MCF 10A (cell line): ENCODE data around the gene DHRS1. TPM values are rescaled to one million over a fixed set of nuclear protein-coding genes. Genes with fewer than 3 reads are reported as not detected.

Experiments used
- BruUV-seq: library from RNA; stranded (reverse); fragments of 400-500 nt; replicated peaks from 2 replicates; lab custom pipeline; 2021; lab: Mats Ljungman, UMichigan
- CTCF ChIA-PET: fragments of 300-600 bp; sonication (Branson Sonifier 250); formaldehyde crosslinking; extraction: SDS; loops from one replicate; lab custom pipeline; 2021; ENCODE audit warnings: antibody characterized with exemption, inconsistent platforms; lab: Yijun Ruan, JAX
- POLR2A ChIA-PET: fragments of 300-600, 350-650 bp; sonication (Branson Sonifier 250); formaldehyde crosslinking; extraction: SDS; loops from one replicate; lab custom pipeline; 2020; ENCODE audit warnings: antibody characterized with exemption, inconsistent platforms; lab: Yijun Ruan, JAX
- DNase-seq: peaks from one replicate; pipeline ENCODE4 v3.0.0-alpha.2; 2018; ENCODE audit not compliant: unreplicated experiment
- H3K27ac Mint-ChIP-seq: one replicate; pipeline ENCODE4 v1.8.0; 2022; ENCODE audit warnings: mild to moderate bottlenecking, low read depth, mixed read lengths; ENCODE audit not compliant: unreplicated experiment
- H3K27me3 Mint-ChIP-seq: one replicate; pipeline ENCODE4 v1.8.0; 2022; ENCODE audit warnings: mixed read lengths; ENCODE audit not compliant: insufficient read depth, unreplicated experiment
- H3K36me3 Mint-ChIP-seq: one replicate; pipeline ENCODE4 v1.8.0; 2022; ENCODE audit warnings: mild to moderate bottlenecking, moderate library complexity, mixed read lengths; ENCODE audit not compliant: insufficient read depth, unreplicated experiment
- H3K4me1 Mint-ChIP-seq: one replicate; pipeline ENCODE4 v1.8.0; 2022; ENCODE audit warnings: mixed read lengths; ENCODE audit not compliant: insufficient read depth, unreplicated experiment
- H3K4me3 Mint-ChIP-seq: one replicate; pipeline ENCODE4 v1.8.0; 2022; ENCODE audit warnings: mild to moderate bottlenecking, moderate library complexity, mixed read lengths; ENCODE audit not compliant: unreplicated experiment
- H3K9me3 Mint-ChIP-seq: one replicate; pipeline ENCODE4 v1.8.0; 2022; ENCODE audit warnings: mixed read lengths; ENCODE audit not compliant: unreplicated experiment
- CTCF ChIP-seq: fragments of 200-600 bp; IDR thresholded peaks from one replicate; pipeline ENCODE4 v1.8.0; 2022; ENCODE audit warnings: antibody characterized with exemption, mild to moderate bottlenecking; ENCODE audit not compliant: unreplicated experiment
- intact Hi-C: fragments of 100-400 bp; cut with micrococcal nuclease; formaldehyde crosslinking; loops from 2 replicates; pipeline ENCODE4 v1.14.1; 2022
- total RNA-seq: library from RNA; stranded (reverse); gene quantifications from 2 replicates; pipeline ENCODE4 v1.2.3, GENCODE V29; 2022

DHRS1 gene
- total RNA-seq, 1 experiment from 2014 or later: 29.7 TPM

- POLR2A ChIA-PET: interaction anchor here (0.6 to 0.9 kb wide), 2 partner anchors 14 to 98 kb away, joined by 3 read pairs; no protein-coding TSS in a partner anchor
- Mint-ChIP-seq H3K36me3 (no peaks in the 10 kb centered on the region), H3K27ac (no peak overlapping the region), H3K27me3 (peaks cover 13% of the 10 kb centered on the region), H3K4me3 (no peak overlapping the region), H3K4me1 (no peaks in the 10 kb centered on the region), H3K9me3 (no peaks in the 10 kb centered on the region)
- no TSS peak for BruUV-seq
- DNase-seq: no peak
- intact Hi-C loops: no loop called here
- CTCF ChIA-PET: interaction anchor here (5.3 to 5.6 kb wide), 2 partner anchors 10 to 92 kb away, joined by 34 to 108 read pairs; partner anchors contain the start of gene ADCY4
- no peak for TF ChIP-seq CTCF
Measured at GRCh38 chr14:24343795-24344660, 44.4 kb upstream of the DHRS1 start.

GRCh38 chr14:24342889-24343288 is 43.3 kb upstream of the DHRS1 start:
- intact Hi-C loops: no loop called here
- CTCF ChIA-PET: interaction anchor here (2.0 to 16.6 kb wide), 4 partner anchors 9 to 93 kb away, joined by 15 to 626 read pairs (median 71); partner anchors contain the start of genes ADCY4, CBLN3 and KHNYN
- POLR2A ChIA-PET: no interaction called here

GRCh38 chr14:24340606-24341005 is 41.0 kb upstream of the DHRS1 start:
- CTCF ChIA-PET: interaction anchor here (0.7 to 16.6 kb wide), 9 partner anchors 9 to 92 kb away, joined by 3 to 626 read pairs (median 5); partner anchors contain the start of genes CBLN3 and KHNYN
- peaks cover 11% of the 10 kb centered on the region for H3K27me3 Mint-ChIP-seq
- intact Hi-C loops: no loop called here
- no peak for TF ChIP-seq CTCF
- H3K4me1 Mint-ChIP-seq: no peaks in the 10 kb centered on the region
- no TSS peak for BruUV-seq
- no peak overlapping the region for H3K4me3 Mint-ChIP-seq
- H3K36me3 Mint-ChIP-seq: no peaks in the 10 kb centered on the region
- POLR2A ChIA-PET: interaction anchor here (0.5 to 0.6 kb wide), 3 partner anchors 91 to 258 kb away, joined by 3 read pairs; no protein-coding TSS in a partner anchor
- H3K27ac Mint-ChIP-seq: no peak overlapping the region
- no peaks in the 10 kb centered on the region for H3K9me3 Mint-ChIP-seq
- DNase-seq: no peak

More at GRCh38 chr14:24342889-24343288, 43.3 kb upstream of the DHRS1 start:
- no TSS peak for BruUV-seq
- H3K36me3 Mint-ChIP-seq: no peaks in the 10 kb centered on the region
- no peak overlapping the region for H3K27ac Mint-ChIP-seq
- no peak overlapping the region for H3K4me3 Mint-ChIP-seq
- peaks cover 11% of the 10 kb centered on the region for H3K27me3 Mint-ChIP-seq
- no peak for TF ChIP-seq CTCF
- DNase-seq: no peak
- H3K9me3 Mint-ChIP-seq: no peaks in the 10 kb centered on the region
- H3K4me1 Mint-ChIP-seq: no peaks in the 10 kb centered on the region
